HS-27A (cell line): ENCODE data around the gene MYLK4.

ENCODE experiments used
- DNase-seq: peaks from one replicate; pipeline ENCODE4 v3.0.0-alpha.2; 2012; ENCODE audit warnings: low read depth, missing footprints

MYLK4 gene

DNA sequence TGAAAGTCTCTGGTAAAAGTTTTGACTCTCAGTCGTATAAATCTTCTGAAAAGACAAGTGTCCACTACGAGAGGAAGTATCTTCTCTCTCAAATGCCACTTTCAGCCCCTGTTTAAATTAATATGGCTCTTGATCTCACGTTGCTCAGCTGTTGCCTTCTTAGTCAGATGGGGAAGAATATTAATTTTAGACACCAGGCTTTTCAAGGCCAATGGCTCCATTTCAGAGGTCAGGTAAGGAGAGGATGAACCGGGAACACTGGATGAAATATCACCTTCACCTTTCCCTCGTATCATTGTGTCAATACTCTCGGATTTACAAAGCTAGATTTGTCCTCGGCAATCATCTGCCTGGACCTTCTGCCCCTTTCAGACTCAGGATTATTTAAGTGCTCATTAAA lies at the start of gene MYLK4:
MYLK4 (minus strand) TSS at position 91 of the 400 bp plus-strand sequence. CDS start 1,628 bp downstream, outside the sequence.
- no peak for DNase-seq

DNA sequence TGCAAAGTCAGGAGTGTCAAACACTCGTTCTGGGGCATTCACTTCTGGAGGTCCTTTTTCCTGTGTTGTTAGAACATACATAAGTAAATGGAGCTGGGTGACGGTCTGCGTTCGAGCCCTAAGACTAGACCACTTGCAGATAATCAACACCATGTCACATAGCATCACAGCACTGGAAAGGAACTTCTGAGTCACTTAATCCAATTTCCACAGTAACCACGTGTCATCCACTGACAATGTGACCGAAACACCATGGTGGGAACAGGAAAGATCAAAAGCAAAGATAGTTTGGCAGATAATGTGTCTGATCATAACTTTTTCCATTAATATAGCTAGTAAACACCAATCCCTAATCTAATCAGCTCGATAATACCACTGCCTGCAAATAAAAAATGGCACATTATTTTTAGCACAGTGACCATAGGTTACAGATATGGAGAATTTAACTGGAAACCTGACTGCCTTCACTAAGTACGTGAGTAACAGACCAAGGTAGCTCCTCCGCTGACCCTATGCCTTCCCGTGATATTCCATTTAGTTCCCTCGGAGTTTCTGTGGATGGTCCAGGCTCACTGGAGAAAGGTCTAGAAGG lies 49.3 kb upstream of the MYLK4 start:
- no peak for DNase-seq

DNA sequence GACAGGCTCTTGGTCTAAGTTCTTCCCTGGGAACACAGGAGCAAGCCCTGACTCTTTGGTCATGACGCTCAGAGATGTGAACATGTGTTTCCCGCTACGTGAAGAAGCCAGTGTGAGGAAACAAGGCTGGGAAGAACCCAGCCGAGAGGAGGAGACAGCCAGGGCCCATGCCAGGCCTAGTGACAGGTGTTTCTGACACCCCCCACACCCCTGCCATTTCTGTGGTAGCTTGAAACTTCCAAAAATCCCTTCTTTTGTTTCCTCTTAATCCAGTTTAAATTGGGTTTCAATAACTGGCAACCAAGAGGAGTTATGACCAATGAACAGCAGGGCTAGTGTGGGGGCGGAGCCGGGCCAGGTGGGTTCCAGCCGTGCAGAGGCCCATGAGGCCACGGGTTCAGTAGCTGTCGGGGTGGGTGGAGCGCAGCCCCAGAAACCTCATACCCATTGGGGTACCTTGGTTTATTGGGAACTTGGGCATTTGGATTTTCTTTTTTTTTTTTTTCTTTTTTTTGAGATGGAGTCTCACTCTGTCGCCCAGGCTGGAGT lies 47.9 kb upstream of the MYLK4 start:
- no peak for DNase-seq

DNA sequence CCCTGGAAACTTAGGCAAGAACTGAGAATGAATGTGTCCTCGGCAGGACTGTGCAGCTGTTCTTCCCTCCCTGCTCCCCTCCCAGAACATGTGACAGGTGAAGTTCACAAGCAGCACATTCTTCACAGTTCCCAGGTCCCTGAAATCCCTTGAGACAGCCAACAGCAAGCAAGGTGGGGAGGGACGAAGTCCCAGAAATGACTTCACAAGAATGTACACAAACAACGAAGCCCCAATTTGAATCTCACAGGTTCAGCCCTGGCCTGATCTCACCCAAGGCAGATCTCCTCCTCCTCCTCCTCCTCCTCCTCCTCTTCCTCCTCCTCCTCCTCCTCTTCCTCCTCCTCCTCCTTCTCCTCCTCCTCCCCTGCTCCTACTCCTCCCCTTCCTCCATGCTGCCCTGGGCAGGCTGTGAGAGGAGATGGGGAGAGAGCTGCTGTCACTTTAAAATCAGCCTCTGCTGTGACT lies 46.9 kb upstream of the MYLK4 start:
- DNase-seq: no peak

DNA sequence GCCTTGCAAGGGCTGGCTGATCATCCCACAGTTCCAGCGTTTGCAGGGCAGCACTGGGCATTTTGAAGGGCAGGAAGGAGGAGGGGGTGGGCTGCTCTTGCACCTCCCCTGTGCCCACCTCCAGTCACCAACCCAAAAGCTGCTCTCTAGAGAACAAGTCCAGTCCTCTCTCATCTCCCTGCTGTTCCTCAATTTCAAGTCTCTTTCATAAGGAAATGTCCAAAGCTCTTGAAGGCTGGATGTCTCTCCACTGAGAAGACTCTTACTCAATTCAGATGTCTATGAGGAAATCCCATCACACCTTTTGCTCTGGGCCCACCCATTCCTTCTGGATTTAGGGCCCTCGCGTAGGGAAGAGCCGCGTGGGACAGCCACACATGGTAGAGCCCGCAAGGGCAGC lies 46.1 kb upstream of the MYLK4 start:
- no peak for DNase-seq

DNA sequence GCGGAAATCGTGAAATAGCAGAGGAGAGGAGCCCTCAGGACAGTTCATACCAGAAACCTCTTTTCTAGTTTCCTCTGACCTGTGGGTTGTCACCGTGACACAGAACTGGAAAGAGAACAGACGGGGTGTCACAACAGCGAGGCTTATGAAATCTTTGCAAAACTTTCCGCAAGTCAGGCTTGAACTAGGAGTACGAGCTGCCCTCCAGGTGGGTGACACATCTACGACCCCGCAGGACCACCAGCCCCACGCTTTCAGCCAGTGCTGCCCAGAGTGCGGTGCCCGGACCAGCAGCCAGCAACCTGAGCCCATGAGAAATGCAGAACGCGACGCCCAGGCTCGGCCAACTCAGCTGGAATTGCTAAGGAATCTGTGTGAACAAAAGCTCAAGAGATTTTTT lies 45.2 kb upstream of the MYLK4 start:
- DNase-seq: no peak

DNA sequence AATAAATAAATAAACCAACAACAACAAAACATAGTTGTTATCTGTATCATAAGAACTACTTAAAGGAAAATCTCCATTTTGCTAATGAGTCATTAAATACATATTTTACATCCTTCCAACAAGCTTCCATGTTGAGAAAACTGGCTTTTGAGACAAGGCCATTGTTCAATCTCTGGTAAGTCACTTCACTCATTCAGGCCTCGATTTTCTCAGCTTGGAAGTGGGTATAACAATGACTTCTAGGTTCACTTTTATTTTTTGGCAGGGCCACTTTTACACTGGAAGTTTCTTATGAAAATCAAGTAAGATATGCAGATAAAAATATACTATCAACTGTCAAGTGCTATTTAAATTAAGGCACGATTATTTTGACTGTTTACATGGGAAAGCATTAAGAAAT lies 44.4 kb upstream of the MYLK4 start:
- no peak for DNase-seq

DNA sequence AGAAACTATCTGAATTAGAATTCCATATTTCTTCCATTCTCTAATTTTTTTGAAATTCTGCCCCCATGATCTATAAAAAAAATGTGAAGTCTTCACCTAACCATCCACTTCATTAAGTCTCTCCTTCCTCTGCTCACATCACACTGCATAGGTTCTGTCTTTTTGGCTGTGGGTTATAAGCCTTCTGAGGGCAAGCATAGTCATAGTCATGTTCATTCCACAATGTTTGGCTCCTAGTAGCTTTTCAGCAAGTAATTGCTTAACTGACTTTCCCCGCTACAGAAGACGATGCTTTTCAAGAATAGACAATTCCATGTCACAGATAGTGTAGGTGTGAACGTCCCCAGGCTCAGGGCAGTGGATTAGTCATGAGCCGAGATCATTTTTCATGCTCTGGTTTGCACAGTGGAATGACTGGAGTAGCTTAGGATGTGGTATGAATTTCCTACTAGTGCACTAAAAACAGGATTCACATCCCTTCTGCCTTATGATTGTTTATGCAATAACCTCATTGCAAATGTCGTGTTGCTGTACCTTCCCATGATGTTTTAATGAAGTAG lies 43.5 kb upstream of the MYLK4 start:
- DNase-seq: no peak

DNA sequence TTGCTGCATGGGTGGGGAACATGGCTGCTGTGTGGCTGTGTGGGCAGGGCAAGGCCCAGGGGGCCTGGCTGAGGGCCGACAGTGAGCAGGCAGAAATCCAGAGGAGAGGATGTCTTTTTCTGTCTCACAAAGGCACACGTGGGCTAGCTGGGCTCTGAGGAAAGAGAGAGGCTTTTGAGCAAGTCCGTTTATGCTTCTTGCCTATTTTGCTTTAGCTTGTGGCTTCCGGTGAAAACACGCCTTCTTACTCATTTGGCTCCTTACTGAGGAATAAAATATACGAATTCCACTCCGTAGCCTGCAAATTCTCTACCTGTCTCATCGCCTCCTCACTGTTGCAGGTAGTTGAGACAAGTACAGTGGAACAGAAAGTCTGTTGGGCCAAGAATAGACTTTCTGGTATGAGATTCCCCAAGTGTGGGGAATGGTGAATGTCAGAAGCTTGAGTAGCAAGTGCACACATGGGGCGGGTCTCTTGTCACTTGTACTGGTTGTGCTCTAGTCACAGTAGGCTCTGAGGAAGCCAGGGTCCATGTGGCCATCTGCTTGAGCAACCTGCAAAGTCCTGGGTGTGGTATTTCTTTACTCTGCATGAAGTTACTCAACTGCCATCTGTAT lies 42.9 kb upstream of the MYLK4 start:
- no peak for DNase-seq

DNA sequence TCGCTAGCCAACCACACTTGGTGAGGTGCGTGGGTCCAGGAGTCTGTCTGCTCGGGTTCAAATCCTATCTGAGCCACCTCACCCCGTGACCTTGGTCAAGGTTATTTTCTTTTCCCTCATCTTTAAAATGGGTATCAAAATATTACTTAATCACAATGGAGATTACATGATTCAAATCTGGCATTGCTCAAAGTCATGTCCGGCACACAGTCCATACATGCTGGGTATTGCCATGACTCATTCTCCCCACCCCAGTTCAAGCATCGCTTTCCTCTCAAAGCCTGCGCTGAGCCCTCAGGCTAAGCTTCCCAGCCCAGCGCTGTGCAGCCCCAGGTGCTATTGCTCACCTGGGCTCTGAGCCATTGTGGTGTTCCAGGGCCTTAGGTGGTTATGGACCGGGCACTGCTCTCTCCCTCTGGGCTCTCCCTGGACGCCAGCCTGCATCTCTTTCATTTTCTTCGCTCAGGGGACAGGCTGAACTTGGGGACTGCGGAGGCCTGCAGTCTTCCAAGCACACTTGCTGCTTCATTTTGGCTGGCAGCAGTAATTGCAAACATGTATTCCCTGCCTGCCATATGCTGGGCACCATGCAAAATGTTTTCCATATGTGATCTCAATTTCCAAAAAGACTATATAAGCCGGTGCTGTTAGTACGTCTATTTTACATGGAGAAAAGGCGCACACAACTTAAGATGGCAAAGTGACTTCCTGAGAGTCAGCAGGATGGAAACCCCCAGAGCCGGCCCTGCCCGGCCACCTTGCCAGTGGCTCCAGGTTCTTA lies 41.8 kb upstream of the MYLK4 start:
- no peak for DNase-seq

DNA sequence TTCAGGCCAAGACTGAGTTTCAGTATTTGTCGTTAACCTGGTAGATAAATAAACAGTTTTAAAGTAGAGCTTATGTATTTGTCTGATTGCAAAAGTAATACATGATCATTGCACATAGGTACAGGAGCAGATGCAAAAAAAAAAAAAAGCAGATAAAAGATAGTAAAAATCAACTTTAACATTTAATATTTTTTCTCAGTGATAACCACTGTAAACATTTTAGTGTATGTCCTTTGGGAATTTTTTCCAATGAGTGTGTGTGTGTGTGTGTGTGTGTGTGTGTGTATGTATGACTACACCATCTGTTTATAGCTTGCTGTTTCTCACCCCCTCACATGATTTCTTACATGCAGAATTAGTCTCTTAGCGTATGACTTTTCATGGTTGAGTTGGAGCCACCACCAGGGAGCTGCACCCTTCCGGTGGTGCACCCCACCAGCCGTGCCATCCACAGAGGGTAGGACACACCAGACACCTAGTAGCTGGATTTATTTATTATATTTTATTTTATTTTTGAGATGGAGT lies 40.8 kb upstream of the MYLK4 start:
- DNase-seq: no peak

DNA sequence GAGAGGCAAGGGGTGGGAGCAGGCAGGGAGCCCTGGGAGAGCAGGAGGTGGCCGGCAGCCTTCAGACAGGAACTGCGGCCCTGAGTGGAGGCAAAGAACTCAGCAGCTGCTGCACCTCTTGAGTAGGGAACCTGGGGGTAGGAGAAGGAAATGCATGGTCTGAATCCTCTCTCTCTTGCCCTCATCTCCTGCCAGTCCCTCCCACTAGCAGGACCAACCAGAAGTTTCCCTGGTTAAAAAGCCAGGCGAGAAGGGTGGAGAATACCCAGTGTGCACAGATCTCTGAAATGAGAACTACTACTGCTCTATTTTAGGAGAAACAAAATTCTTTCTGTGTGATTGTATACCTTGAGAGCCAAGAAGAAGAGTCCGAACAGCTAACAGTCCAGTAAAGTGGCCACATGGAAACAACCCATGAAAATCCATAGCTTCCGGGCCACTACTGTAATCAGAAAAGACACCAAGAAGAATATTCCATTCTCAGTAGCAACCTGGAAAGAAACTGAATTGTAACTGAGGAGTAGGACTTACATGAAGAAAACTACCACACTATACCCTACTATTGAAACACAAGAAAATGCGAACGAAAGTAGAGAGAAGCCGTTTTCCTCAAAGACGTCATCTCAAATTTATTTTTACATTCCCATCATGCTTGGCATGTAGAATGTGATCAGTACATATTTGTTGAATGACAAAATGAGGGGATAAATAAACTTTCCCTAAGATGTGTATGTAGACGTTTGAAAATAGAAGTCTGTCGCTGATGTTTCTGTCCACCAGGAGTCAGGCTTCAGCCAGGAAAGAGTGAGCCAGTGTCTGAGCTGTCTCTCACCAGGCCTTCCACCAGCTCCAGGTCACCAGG lies 40.1 kb upstream of the MYLK4 start:
- peak; percentile 56 for DNase-seq

DNA sequence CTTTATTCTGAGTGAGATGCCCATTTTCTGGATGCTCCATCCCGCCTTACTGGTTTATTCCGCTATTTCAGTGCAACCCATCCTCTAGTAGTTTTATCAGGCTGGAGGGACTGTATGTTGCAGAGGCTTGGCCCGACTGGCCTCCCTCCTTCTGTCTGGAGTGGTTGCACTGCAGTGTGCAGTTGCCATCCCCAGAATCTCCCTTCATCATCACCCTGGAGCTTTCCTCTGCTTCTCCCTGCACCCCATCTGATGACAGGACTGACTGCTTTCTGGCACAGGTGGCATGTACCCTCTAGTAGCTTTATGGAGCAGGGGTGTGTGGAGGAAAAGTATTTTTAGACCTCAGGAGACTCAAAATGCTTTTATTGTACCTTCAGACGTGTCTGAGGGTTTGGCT lies 35.5 kb upstream of the MYLK4 start:
- no peak for DNase-seq

DNA sequence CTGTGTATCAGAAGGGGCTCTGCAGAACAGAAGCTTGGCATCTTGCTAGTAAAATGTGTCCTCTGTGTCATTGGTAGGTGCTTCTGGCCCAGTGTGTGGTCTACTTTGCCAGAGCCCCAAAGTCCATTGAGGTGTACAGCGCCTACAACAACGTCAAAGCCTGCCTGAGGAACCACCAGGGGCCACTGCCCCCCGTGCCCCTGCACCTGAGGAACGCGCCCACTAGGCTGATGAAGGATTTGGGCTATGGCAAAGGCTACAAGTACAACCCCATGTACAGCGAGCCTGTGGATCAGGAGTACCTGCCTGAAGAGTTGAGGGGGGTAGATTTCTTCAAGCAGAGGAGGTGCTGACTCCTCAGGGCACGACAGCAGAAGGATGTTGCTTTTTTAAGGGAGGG lies 34.2 kb upstream of the MYLK4 start:
- DNase-seq: no peak

DNA sequence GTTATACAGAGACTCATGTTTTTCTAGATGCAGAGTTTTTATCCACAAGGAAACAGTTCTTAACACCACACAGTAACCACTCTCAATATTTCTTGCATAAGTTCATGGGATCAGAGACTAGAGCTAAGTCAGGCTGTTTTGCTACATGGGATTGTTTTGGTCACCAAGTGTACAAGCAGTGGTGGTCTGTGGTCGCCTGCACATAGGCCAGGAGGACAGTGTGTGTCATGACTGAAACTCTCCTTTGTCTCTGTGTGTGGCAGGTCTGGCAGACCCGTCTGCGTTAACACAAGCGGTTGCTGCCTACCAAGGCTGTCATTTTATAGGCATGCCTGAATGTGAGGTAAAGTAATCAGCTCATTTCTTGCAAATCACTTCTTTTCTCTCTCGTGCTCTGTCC lies 33.3 kb upstream of the MYLK4 start:
- no peak for DNase-seq

DNA sequence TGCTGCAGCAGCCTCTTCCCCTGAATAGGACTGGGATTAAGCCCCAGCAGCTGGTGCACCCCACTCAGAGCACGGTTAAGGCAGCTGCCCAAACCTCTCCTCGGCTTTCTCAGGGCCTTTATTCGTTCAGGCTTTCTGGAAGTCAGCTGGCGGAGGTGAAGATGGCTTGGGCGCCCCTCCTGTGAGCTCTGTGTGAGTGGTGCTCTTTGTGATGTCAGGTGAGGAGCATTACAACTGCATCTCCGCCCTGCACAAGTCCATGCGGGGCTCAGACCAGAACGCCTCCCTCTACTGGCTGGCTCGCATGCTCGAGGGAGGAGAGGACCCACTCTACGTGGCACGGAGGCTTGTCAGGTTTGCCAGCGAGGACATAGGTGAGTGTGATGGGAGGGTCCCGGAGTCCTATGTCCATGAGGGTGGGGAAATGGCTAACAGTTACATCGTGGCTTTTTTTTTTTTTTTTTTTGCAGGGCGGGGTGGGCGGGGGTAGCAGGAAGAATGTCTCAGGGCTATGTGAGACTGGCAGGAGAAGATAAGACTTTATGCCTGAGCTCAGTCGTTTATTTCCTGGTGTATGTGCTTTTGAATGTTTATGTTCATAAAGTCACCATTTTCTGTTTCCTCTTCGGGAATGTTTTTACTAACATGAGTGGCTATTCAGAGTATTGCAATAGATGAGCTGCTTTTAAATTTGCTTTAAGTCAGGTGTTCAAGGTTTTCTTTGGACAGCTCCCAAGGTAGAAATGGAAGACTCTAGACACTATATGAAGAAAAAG lies 32.7 kb upstream of the MYLK4 start:
- no peak for DNase-seq

DNA sequence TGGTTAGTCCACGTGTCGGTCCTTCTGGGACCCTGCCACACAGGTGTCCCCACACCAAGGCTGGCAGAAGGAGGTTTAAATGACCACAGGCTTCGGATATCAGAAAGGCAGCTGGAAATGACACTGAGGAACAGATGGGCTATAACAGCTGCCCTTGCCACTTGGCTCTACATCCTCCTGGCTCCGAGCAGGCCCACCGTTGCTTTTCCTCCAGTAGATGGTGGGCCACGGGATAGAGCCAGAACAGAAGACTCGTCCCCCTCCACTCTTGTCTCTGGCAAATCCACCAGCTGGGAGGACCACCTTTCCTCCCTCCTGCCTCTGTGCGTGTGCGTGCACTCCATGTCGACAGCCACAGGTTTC lies 32.1 kb upstream of the MYLK4 start:
- DNase-seq: no peak

DNA sequence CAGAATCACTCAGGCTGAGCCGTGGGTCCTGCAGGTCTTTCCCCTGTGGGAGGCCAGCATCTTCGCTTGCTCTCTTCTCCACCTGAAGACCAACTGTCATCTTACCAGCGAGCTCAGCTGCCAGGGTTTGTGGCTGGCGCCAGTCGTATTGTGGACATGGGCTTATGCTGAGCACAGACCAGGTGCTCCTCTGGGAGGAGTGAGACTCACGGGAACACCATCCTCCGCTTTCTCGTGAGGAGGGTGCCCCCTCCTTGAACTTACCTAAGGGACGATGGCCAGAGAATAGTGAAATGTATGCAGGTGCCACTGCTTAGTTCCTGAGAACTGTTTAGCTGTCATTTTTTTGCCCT lies 31.6 kb upstream of the MYLK4 start:
- DNase-seq: no peak

DNA sequence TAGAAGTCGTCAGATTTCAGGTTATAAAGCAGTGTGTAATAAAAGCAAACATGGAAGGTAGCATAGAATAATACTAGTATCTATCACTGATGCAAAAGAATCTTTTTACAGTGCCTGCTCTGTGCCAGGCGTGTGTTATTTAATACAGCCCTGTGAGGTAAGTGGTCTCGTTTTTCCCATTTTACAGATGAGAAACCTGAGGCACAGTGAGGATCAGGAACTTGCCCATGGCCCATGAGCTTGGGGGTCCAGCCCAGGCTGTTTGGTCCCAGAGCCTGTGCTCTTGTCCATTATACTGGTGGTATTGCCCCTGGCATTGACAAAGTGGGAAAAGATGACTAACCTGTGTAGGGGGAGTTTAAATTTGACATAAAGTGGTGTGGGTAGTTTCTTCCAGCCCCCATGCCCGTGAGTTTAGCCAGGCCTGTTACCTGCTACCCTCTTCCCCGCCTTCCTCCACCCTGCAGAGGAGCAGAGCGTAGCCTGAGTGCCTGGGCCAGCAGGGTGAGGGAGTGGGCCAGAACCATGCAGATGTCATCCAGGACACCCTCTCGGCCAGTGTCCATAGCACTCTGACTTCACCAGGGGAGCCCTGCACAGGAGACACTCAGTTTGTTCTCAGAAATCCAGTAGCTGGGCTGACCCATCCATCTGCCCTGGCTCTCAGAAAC lies 31.1 kb upstream of the MYLK4 start:
- DNase-seq: no peak

DNA sequence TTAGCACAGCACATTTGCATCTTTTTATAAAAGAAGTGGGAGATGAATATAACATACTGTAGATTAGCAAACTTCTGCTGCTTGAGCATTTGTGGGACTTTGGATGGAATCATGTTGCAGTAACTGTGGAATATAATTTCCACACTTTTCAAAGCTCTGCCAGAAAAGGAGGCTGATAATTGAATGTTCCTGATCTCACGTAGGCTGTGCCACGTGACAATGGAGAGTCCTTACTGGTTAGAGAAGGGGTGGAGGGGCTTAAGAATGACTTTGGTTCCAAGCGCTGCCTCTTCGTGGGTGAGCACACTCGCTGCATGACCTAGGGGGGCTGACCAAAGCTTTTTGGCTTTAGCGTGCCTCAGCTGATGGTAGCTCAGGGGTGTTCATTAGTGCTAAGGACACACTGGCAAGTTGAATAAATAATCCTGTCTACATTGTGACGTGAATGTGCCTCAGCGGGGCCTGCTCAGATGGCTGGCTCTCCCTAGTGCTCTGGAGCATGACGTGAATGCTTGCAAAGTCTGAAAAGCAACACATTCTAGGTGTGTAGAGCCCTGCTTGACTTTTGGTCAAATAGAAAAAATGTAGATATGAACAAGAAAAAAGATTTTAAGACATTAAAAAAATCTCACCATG lies 29.5 kb upstream of the MYLK4 start:
- no peak for DNase-seq
